PC-3 (cell line): ENCODE results near the gene FANK1. TPM values are rescaled to one million over a fixed set of nuclear protein-coding genes. Genes with fewer than 3 reads are reported as not detected.

ENCODE experiments used
- ATAC-seq: fragments of 200-7000 bp; cut with Tn5 transposase; 2 replicates; pipeline ENCODE4 v1.9.1; 2020; ENCODE audit warnings: mild to moderate bottlenecking, moderate library complexity
- BruUV-seq: library from RNA; stranded (reverse); fragments of 400-500 nt; replicated peaks from 2 replicates; lab custom pipeline; 2021; lab: Mats Ljungman, UMichigan
- CTCF ChIA-PET: fragments of 300-600 bp; sonication (Branson Sonifier 250); formaldehyde crosslinking; loops from one replicate; lab custom pipeline; 2022; ENCODE audit warnings: antibody characterized with exemption; lab: Charles Lee
- POLR2A ChIA-PET: fragments of 300-600 bp; sonication (Branson Sonifier 250); formaldehyde crosslinking; loops from one replicate; lab custom pipeline; 2022; ENCODE audit warnings: antibody characterized with exemption; ENCODE audit not compliant: unreplicated experiment; lab: Charles Lee
- DNase-seq: peaks from one replicate; pipeline ENCODE4 v3.0.0-alpha.2; 2015
- H2AFZ ChIP-seq: fragments of 300-600 bp; sonication (generic); 2 replicates; pipeline ENCODE4 v1.6.0; 2016; ENCODE audit warnings: antibody characterized with exemption, low read length
- H3F3A ChIP-seq: fragments of 300-600 bp; sonication (generic); one replicate; pipeline ENCODE4 v1.6.0; 2017; ENCODE audit warnings: antibody characterized with exemption, low read length, control low read depth, mild to moderate bottlenecking; ENCODE audit not compliant: unreplicated experiment
- H3K27ac ChIP-seq: fragments of 300-600 bp; sonication (generic); 2 replicates; pipeline ENCODE4 v1.5.1; 2016; ENCODE audit warnings: mild to moderate bottlenecking, low read length
- H3K27me3 ChIP-seq: fragments of 300-600 bp; sonication (generic); 2 replicates; pipeline ENCODE4 v1.6.1; 2016; ENCODE audit warnings: low read length, mixed read lengths
- H3K36me3 ChIP-seq: fragments of 300-600 bp; sonication (generic); 2 replicates; pipeline ENCODE4 v1.6.1; 2016; ENCODE audit warnings: low read depth, mixed run types, low read length, mixed read lengths
- H3K4me1 ChIP-seq: fragments of 300-600 bp; sonication (generic); 2 replicates; pipeline ENCODE4 v1.5.1; 2016; ENCODE audit warnings: low read length; ENCODE audit not compliant: insufficient read depth
- H3K4me2 ChIP-seq: fragments of 300-600 bp; sonication (generic); 2 replicates; pipeline ENCODE4 v1.6.0; 2016; ENCODE audit warnings: low read length
- H3K4me3 ChIP-seq: fragments of 300-600 bp; sonication (generic); 2 replicates; pipeline ENCODE4 v1.5.1; 2016; ENCODE audit warnings: mild to moderate bottlenecking, low read length, mixed read lengths
- H3K79me2 ChIP-seq: fragments of 300-600 bp; sonication (generic); 2 replicates; pipeline ENCODE4 v1.6.1; 2017; ENCODE audit warnings: low read length, mixed read lengths
- H3K9ac ChIP-seq: fragments of 300-600 bp; sonication (generic); 2 replicates; pipeline ENCODE4 v1.6.0; 2016; ENCODE audit warnings: mild to moderate bottlenecking, low read length
- H3K9me2 ChIP-seq: fragments of 300-600 bp; sonication (generic); replicated peaks from 2 replicates; pipeline ENCODE4 v1.6.1; 2016; ENCODE audit warnings: mixed run types, low read length, mixed read lengths
- H3K9me3 ChIP-seq: fragments of 300-600 bp; sonication (generic); 2 replicates; pipeline ENCODE4 v1.6.1; 2016; ENCODE audit warnings: low read length, mixed read lengths
- H4K20me1 ChIP-seq: fragments of 300-600 bp; sonication (generic); 2 replicates; pipeline ENCODE4 v1.6.1; 2016; ENCODE audit warnings: low read length, mixed read lengths
- EZH2 ChIP-seq: fragments of 300-600 bp; sonication (generic); IDR thresholded peaks from one replicate; pipeline ENCODE4 v1.6.1; 2017; ENCODE audit warnings: antibody characterized with exemption, mild to moderate bottlenecking, low read length; ENCODE audit not compliant: unreplicated experiment
- EZH2phosphoT487 ChIP-seq: fragments of 300-600 bp; sonication (generic); IDR thresholded peaks from 2 replicates; pipeline ENCODE4 v1.6.1; 2018; ENCODE audit warnings: mild to moderate bottlenecking, antibody characterized with exemption, low read length, borderline replicate concordance
- intact Hi-C: fragments of 100-400 bp; cut with micrococcal nuclease; formaldehyde crosslinking; loops from 2 replicates; pipeline ENCODE4 v1.9.0; 2023
- total RNA-seq: library from RNA; depleted of rRNA; stranded (reverse); fragments of >200 nt; gene quantifications from 2 replicates; pipeline ENCODE4 v1.2.3, GENCODE V29; 2014
- TF ChIP-seq, protein P1 (sequence below): fragments of 300-600 bp; sonication (generic); conservative IDR thresholded peaks from 2 replicates; pipeline ENCODE4 v1.5.1; 2017; ENCODE audit warnings: antibody characterized with exemption, low read depth, mild to moderate bottlenecking, low read length

The FANK1 gene
- total RNA-seq, 1 experiment from 2014 or later = 0.95 TPM

- ChIA-PET POLR2A (no interaction called here), CTCF (interaction anchor here (0.6 kb wide), 1 partner anchor 39 kb away, joined by 6 read pairs; no protein-coding TSS in a partner anchor)
- no peaks in the 10 kb centered on the region for H3K27me3 ChIP-seq
- H4K20me1 ChIP-seq = no peaks in the 10 kb centered on the region
- H3K4me2 ChIP-seq = peak overlapping the region; percentile 35; the same call in 1 of the 2 replicates
- H3F3A ChIP-seq = no peaks in the 10 kb centered on the region
- peak overlapping the region; percentile 71 for H3K27ac ChIP-seq
- peak; percentile 61 for ATAC-seq
- H3K9me2 ChIP-seq = no peaks in the 10 kb centered on the region
- BruUV-seq = no TSS peak
- DNase-seq = peak; percentile 57
- intact Hi-C loops = no loop called here
- no peaks in the 10 kb centered on the region for H3K9me3 ChIP-seq
- TF ChIP-seq, protein P1, sequence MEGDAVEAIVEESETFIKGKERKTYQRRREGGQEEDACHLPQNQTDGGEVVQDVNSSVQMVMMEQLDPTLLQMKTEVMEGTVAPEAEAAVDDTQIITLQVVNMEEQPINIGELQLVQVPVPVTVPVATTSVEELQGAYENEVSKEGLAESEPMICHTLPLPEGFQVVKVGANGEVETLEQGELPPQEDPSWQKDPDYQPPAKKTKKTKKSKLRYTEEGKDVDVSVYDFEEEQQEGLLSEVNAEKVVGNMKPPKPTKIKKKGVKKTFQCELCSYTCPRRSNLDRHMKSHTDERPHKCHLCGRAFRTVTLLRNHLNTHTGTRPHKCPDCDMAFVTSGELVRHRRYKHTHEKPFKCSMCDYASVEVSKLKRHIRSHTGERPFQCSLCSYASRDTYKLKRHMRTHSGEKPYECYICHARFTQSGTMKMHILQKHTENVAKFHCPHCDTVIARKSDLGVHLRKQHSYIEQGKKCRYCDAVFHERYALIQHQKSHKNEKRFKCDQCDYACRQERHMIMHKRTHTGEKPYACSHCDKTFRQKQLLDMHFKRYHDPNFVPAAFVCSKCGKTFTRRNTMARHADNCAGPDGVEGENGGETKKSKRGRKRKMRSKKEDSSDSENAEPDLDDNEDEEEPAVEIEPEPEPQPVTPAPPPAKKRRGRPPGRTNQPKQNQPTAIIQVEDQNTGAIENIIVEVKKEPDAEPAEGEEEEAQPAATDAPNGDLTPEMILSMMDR = no peak
- TF ChIP-seq EZH2 = no peak
- no peak for TF ChIP-seq EZH2phosphoT487
- no peak overlapping the region for H3K4me3 ChIP-seq
- H3K36me3 ChIP-seq = no peaks in the 10 kb centered on the region
- peaks cover 14% of the 10 kb centered on the region for H3K4me1 ChIP-seq
- H3K9ac ChIP-seq = no peak overlapping the region
- no peak overlapping the region for H2AFZ ChIP-seq
- H3K79me2 ChIP-seq = no peaks in the 10 kb centered on the region
Observed at GRCh38 chr10:126021833-126022500, 125.6 kb downstream of the FANK1 start.

DNA sequence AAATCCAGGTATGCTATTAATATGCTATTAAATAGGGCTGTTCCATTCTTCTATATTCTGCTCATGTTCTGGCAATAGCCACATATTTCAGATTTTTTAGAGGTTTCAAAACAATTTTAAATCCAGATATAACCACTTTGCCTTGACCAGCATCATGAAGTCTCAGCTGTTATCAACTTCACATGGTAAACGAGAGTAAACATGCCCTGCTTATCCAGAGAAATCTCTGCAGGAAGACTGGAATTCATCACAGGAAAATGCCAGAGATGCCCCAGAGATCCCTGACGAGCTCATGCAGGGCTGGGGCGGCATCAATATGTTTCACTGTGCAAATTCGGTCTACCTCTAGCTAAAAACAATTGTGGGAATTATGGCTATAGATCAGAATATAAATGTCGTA is 126.5 kb downstream of the FANK1 start:
- no peaks in the 10 kb centered on the region for H3K9me2 ChIP-seq
- no peak for TF ChIP-seq EZH2
- TF ChIP-seq EZH2phosphoT487 = no peak
- TF ChIP-seq, protein P1 = no peak
- ChIA-PET POLR2A (no interaction called here), CTCF (no interaction called here)
- no peak for ATAC-seq
- H3K27ac ChIP-seq = no peak overlapping the region
- intact Hi-C loops = no loop called here
- no peaks in the 10 kb centered on the region for H3K36me3 ChIP-seq
- H3F3A ChIP-seq = no peaks in the 10 kb centered on the region
- H3K27me3 ChIP-seq = no peaks in the 10 kb centered on the region
- no peaks in the 10 kb centered on the region for H4K20me1 ChIP-seq
- H3K79me2 ChIP-seq = no peaks in the 10 kb centered on the region
- no peak overlapping the region for H3K4me3 ChIP-seq
- DNase-seq = no peak
- no peaks in the 10 kb centered on the region for H3K9me3 ChIP-seq
- H3K4me1 ChIP-seq = peaks cover 14% of the 10 kb centered on the region
- no peak overlapping the region for H3K9ac ChIP-seq
- H3K4me2 ChIP-seq = no peak overlapping the region
- no peak overlapping the region for H2AFZ ChIP-seq
- no TSS peak for BruUV-seq

DNA sequence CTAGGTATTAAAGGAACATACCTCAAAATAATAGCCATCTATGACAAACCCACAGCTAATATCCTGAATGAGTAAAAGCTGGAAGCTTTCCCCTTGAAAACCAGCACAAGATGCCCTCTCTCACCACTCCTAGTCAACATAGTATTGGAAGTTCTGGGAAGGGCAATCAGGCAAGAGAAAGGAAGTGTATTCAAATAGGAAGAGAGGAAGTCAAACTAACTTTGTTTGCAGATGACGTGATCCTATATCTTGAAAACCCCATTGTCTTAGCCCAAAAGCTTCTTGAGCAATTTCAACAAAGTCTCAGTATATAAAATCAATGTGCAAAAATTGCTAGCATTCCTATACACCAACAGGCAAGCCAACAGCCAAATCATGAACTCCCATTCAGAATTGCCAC is 131.3 kb downstream of the FANK1 start:
- no peak overlapping the region for H2AFZ ChIP-seq
- peak; percentile 13 for DNase-seq
- H3K4me3 ChIP-seq = no peak overlapping the region
- no peaks in the 10 kb centered on the region for H3K36me3 ChIP-seq
- intact Hi-C loops = no loop called here
- BruUV-seq = no TSS peak
- no peak overlapping the region for H3K4me2 ChIP-seq
- H3K9me2 ChIP-seq = no peaks in the 10 kb centered on the region
- CTCF ChIA-PET = interaction anchor here (0.5 kb wide), 1 partner anchor 226 kb away, joined by 3 read pairs; no protein-coding TSS in a partner anchor
- peak overlapping the region; percentile 53 for H3K27ac ChIP-seq
- no peaks in the 10 kb centered on the region for H3K79me2 ChIP-seq
- H3K27me3 ChIP-seq = no peaks in the 10 kb centered on the region
- no peaks in the 10 kb centered on the region for H3F3A ChIP-seq
- H4K20me1 ChIP-seq = no peaks in the 10 kb centered on the region
- H3K9me3 ChIP-seq = no peaks in the 10 kb centered on the region
- no peak overlapping the region; the same call in 1 of the 2 replicates for H3K9ac ChIP-seq
- POLR2A ChIA-PET = interaction anchor here (0.6 kb wide), 1 partner anchor 353 kb away, joined by 3 read pairs; no protein-coding TSS in a partner anchor
- no peaks in the 10 kb centered on the region for H3K4me1 ChIP-seq
- ATAC-seq = peak; percentile 71
- TF ChIP-seq EZH2 (no peak), EZH2phosphoT487 (no peak)
- TF ChIP-seq, protein P1 = no peak
